HepG2 (cell line): ENCODE data around the gene CCDC57. TPM values are rescaled to one million over a fixed set of nuclear protein-coding genes. Genes with fewer than 3 reads are reported as not detected.

Experiments
- AGO2 ChIP-seq: fragments of 200-400 bp; formaldehyde crosslinking; optimal IDR thresholded peaks from 2 replicates; pipeline ENCODE3; 2017; ENCODE audit warnings: mild to moderate bottlenecking, low read depth, low read length, moderate library complexity
- CERS6 ChIP-seq: sonication (generic); formaldehyde crosslinking; IDR thresholded peaks from 2 replicates; pipeline ENCODE4 v1.5.0; 2020; ENCODE audit warnings: missing genetic modification reagents
- DNMT1 ChIP-seq: sonication (generic); formaldehyde crosslinking; IDR thresholded peaks from 2 replicates; pipeline ENCODE4 v1.5.1; 2020; ENCODE audit warnings: mild to moderate bottlenecking, missing genetic modification reagents
- KLF12 ChIP-seq: sonication (generic); formaldehyde crosslinking; IDR thresholded peaks from 2 replicates; pipeline ENCODE4 v1.4.0; 2020; ENCODE audit warnings: missing genetic modification reagents, borderline replicate concordance
- MIER2 ChIP-seq: IDR thresholded peaks from 2 replicates; pipeline ENCODE4 v1.6.1; 2016; ENCODE audit warnings: missing biosample characterization, missing genetic modification reagents
- MXI1 ChIP-seq: IDR thresholded peaks from 3 replicates; pipeline ENCODE4 v1.6.1; 2012; ENCODE audit warnings: low read depth, low read length, inconsistent platforms, borderline replicate concordance
- NR2F1 ChIP-seq, 2 experiments: fragments of 450-650 bp in 1 of 2; formaldehyde crosslinking in 1 of 2; IDR thresholded peaks; 2 replicates each; pipeline versions ENCODE4 v1.5.0 to v1.6.1; 2016 to 2020; ENCODE audit warnings: mild to moderate bottlenecking in 1 of 2, missing compliant biosample characterization in 1 of 2, missing genetic modification reagents in 1 of 2, moderate library complexity in 1 of 2
- TEAD3 ChIP-seq: optimal IDR thresholded peaks from 2 replicates; pipeline ENCODE3; 2016; ENCODE audit warnings: borderline replicate concordance
- YEATS4 ChIP-seq: sonication (generic); formaldehyde crosslinking; IDR thresholded peaks from 2 replicates; pipeline ENCODE4 v1.4.0; 2020; ENCODE audit warnings: missing genetic modification reagents, borderline replicate concordance
- ZBTB10 ChIP-seq: sonication (generic); formaldehyde crosslinking; IDR thresholded peaks from 2 replicates; pipeline ENCODE4 v1.4.0; 2020; ENCODE audit warnings: missing genetic modification reagents, borderline replicate concordance
- ZFP90 ChIP-seq: sonication (generic); formaldehyde crosslinking; IDR thresholded peaks from 2 replicates; pipeline ENCODE4 v1.8.0; 2022; ENCODE audit warnings: missing genetic modification reagents, mild to moderate bottlenecking, inconsistent platforms, borderline replicate concordance
- ZNF224 ChIP-seq: sonication (generic); formaldehyde crosslinking; IDR thresholded peaks from 2 replicates; pipeline ENCODE4 v1.5.0; 2020; ENCODE audit warnings: mild to moderate bottlenecking, missing genetic modification reagents
- ZNF430 ChIP-seq: sonication (generic); formaldehyde crosslinking; IDR thresholded peaks from 2 replicates; pipeline ENCODE4 v1.9.0; 2021; ENCODE audit warnings: mild to moderate bottlenecking, missing genetic modification reagents
- ZNF761 ChIP-seq: sonication (generic); formaldehyde crosslinking; conservative IDR thresholded peaks from 2 replicates; pipeline ENCODE4 v1.4.0; 2020; ENCODE audit warnings: mild to moderate bottlenecking, missing genetic modification reagents
- ZNF775 ChIP-seq: sonication (generic); formaldehyde crosslinking; IDR thresholded peaks from 2 replicates; pipeline ENCODE4 v1.4.0; 2020; ENCODE audit warnings: missing genetic modification reagents, mild to moderate bottlenecking, moderate library complexity, borderline replicate concordance
- polyA plus RNA-seq, 8 experiments: library from polyadenylated mRNA; depleted of rRNA in 3 of 8; stranded (reverse) in 7 of 8; unstranded in 1 of 8; fragments of >200 nt; fragmentation: Illumina TruSeq in 4 of 8; extraction: Trizol in 4 of 8; gene quantifications; 2 replicates each; pipeline versions ENCODE4 v1.2.1 to v1.2.3, GENCODE V29; 2011 to 2016; ENCODE audit warnings: low read depth in 4 of 8, missing spikeins in 1 of 8, mixed read lengths in 1 of 8; ENCODE audit not compliant: insufficient read depth in 1 of 8
- total RNA-seq, 5 experiments: library from RNA; depleted of rRNA; stranded (reverse); fragments of >200 nt; fragmentation: Illumina TruSeq; extraction: Trizol; gene quantifications; 2 replicates each; pipeline ENCODE4 v1.2.3, GENCODE V29; 2016; ENCODE audit warnings: low read depth in 1 of 5

Gene CCDC57
- total and polyA plus RNA-seq, 2 of the 13 experiments (the other 11 are each of a cell fraction or from before 2014, with no cell fraction given): 59.3 to 59.9 TPM

DNA sequence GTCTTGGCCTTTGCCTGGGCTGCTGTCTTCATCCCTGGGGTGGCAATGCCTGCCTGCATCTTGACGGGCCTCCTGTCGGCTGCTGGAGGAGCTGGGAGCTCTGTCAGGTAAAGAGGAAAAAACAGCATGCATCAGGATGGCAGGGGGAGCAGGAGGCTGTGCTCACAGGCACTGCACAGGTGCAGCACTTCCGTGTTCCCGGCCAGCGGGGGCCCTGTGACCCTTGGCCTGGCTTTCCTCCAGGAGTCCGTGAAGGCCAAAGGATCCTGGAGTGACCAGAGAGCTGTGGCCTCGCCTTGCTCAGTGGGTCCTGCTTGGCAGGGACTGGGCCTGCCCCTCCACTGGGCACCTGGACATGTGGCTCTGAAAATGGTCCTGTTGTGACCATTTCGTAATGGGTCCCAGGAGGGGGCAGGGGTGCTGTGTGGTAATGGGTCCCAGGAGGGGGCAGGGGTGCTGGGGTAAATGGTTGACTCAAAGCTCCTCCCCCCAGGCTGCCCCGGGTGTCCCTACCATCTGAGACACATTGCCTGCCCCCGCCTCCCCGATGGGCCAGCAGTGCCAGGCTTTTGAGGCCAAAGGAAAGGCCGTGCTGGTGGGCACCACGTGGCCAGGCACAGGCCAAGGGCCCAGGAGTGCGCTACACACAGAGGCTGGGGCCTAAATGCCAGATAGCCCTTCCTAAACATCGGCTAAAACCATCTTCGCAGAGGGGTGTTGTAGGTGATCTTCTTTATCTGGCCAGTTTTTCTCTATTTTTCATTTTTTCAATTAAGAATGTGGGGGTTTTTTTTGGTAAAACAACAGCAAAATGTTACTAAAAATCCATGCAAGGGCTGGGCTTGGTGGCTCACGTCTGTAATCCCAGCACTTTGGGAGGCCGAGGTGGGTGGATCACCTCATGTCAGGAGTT is 110.6 kb downstream of the CCDC57 start (continued):
- TF ChIP-seq NR2F1 (CRISPR knock-in tag; IDR thresholded peaks at IDR 0.05): peak; percentile 86 to 90
- peak; percentile 35 for TF ChIP-seq TEAD3 (CRISPR knock-in tag)
- TF ChIP-seq ZNF761 (CRISPR knock-in tag): no peak; the same call in 1 of the 2 replicates
- TF ChIP-seq ZNF224 (CRISPR knock-in tag): no peak
- peak; percentile 89 for TF ChIP-seq AGO2
- TF ChIP-seq MIER2: peak; percentile 57; the same call in 1 of the 2 replicates
- TF ChIP-seq KLF12: 0 out of 2 replicates have a peak, but pooled peaks have one; percentile 62
- peak; percentile 67; the same call in 1 of the 2 replicates for TF ChIP-seq YEATS4 (CRISPR knock-in tag)
- peak; percentile 67; the same call in 1 of the 3 replicates for TF ChIP-seq MXI1
- no peak; the same call in 1 of the 2 replicates for TF ChIP-seq ZFP90
- TF ChIP-seq ZNF775 (CRISPR knock-in tag): no peak
- no peak for TF ChIP-seq DNMT1 (CRISPR knock-in tag)
- TF ChIP-seq ZBTB10 (CRISPR knock-in tag): no peak
- 0 out of 2 replicates have a peak, but pooled peaks have one; percentile 22 for TF ChIP-seq CERS6 (CRISPR knock-in tag)
- TF ChIP-seq ZNF430 (CRISPR knock-in tag): no peak; the same call in 1 of the 2 replicates
